ENCODE measurements around the gene STN1.

The STN1 gene

GRCh38 chr10:103884681-103885139 lies 33.3 kb downstream of the STN1 start:
- peak overlapping the region in 4 of 11 experiments; percentile 4 to 39 (median 20); a peak in 4 of 22 replicates for H3K9ac ChIP-seq
- H3K4me3 ChIP-seq: no peak overlapping the region
- peaks cover 6 to 16% (median 12%) of the 10 kb centered on the region in 10 experiments for H3K4me1 ChIP-seq
- no peaks in the 10 kb centered on the region for H3K27me3 ChIP-seq
- no peak for TF ChIP-seq Cebpa-rat (IDR thresholded peaks at IDR 0.05)
- H4K20me1 ChIP-seq: no peaks in the 10 kb centered on the region; a peak in 1 of 22 replicates
- H3K27ac ChIP-seq: peak overlapping the region in 2 of 11 experiments; percentile 4 to 30; a peak in 1 of 22 replicates
- peak overlapping the region; percentile 28 to 67 (median 54); a peak in 21 of 22 replicates for H3K4me2 ChIP-seq
- no peaks in the 10 kb centered on the region for H3K9me3 ChIP-seq (replicated peaks in 1 of 11)
- H3K36me3 ChIP-seq: peaks cover 27 to 59% (median 42%) of the 10 kb centered on the region in 11 experiments; a peak in 20 of 22 replicates

- Histone ChIP-seq H3K9me3 (replicated peaks in 1 of 11) (no peaks in the 10 kb centered on the region), H4K20me1 (no peaks in the 10 kb centered on the region; a peak in 1 of 22 replicates), H3K4me1 (peaks cover 6 to 14% (median 12%) of the 10 kb centered on the region in 10 experiments), H3K36me3 (peaks cover 32 to 68% (median 56%) of the 10 kb centered on the region in 11 experiments; a peak in 20 of 22 replicates), H3K4me3 (no peak overlapping the region), H3K27ac (no peak overlapping the region), H3K27me3 (no peaks in the 10 kb centered on the region), H3K4me2 (no peak overlapping the region), H3K9ac (no peak overlapping the region)
- no peak for TF ChIP-seq Cebpa-rat (IDR thresholded peaks at IDR 0.05)
These were observed 35.5 kb downstream of the STN1 start for GRCh38 chr10:103882285-103883007.

- H3K4me3 ChIP-seq: no peak overlapping the region
- no peak overlapping the region for H3K4me2 ChIP-seq
- H3K9me3 ChIP-seq (replicated peaks in 1 of 11): no peaks in the 10 kb centered on the region
- H3K4me1 ChIP-seq: peaks cover 6 to 14% (median 12%) of the 10 kb centered on the region in 10 experiments
- no peaks in the 10 kb centered on the region for H3K27me3 ChIP-seq
- H3K36me3 ChIP-seq: peaks cover 24 to 60% (median 48%) of the 10 kb centered on the region in 11 experiments; a peak in 20 of 22 replicates
- H3K9ac ChIP-seq: no peak overlapping the region; a peak in 1 of 22 replicates
- no peaks in the 10 kb centered on the region; a peak in 1 of 22 replicates for H4K20me1 ChIP-seq
- H3K27ac ChIP-seq: no peak overlapping the region
- no peak for TF ChIP-seq Cebpa-rat (IDR thresholded peaks at IDR 0.05)
These were observed 36.3 kb downstream of the STN1 start for GRCh38 chr10:103881416-103882284.

- no peak for TF ChIP-seq Cebpa-rat (IDR thresholded peaks at IDR 0.05)
These were observed 38.2 kb downstream of the STN1 start for GRCh38 chr10:103879831-103880230.

GRCh38 chr10:103879409-103879808 lies 38.6 kb downstream of the STN1 start:
- Histone ChIP-seq H3K9ac (no peak overlapping the region), H3K27me3 (no peaks in the 10 kb centered on the region), H4K20me1 (no peaks in the 10 kb centered on the region; a peak in 1 of 22 replicates), H3K36me3 (peaks cover 24 to 58% (median 46%) of the 10 kb centered on the region in 11 experiments; a peak in 20 of 22 replicates), H3K9me3 (replicated peaks in 1 of 11) (no peaks in the 10 kb centered on the region), H3K4me2 (no peak overlapping the region), H3K4me3 (no peak overlapping the region), H3K27ac (no peak overlapping the region), H3K4me1 (peaks cover 0 to 1% (median under 1%) of the 10 kb centered on the region in 10 experiments; a peak in 8 of 20 replicates)
- no peak for TF ChIP-seq Cebpa-rat (IDR thresholded peaks at IDR 0.05)

More at GRCh38 chr10:103879831-103880230, 38.2 kb downstream of the STN1 start:
- no peak overlapping the region for H3K27ac ChIP-seq
- no peak overlapping the region for H3K4me2 ChIP-seq
- H3K9me3 ChIP-seq (replicated peaks in 1 of 11): no peaks in the 10 kb centered on the region
- H3K36me3 ChIP-seq: peaks cover 24 to 58% (median 46%) of the 10 kb centered on the region in 11 experiments; a peak in 20 of 22 replicates
- H3K9ac ChIP-seq: no peak overlapping the region
- H3K4me3 ChIP-seq: no peak overlapping the region
- no peaks in the 10 kb centered on the region for H3K27me3 ChIP-seq
- peaks cover 2 to 6% (median 5%) of the 10 kb centered on the region in 10 experiments for H3K4me1 ChIP-seq
- H4K20me1 ChIP-seq: no peaks in the 10 kb centered on the region; a peak in 1 of 22 replicates

- H3K9ac ChIP-seq: no peak overlapping the region
- H3K4me1 ChIP-seq: peaks cover 0 to 15% (median under 1%) of the 10 kb centered on the region in 10 experiments; a peak in 3 of 20 replicates
- no peaks in the 10 kb centered on the region for H3K9me3 ChIP-seq (replicated peaks in 1 of 11)
- H3K27ac ChIP-seq: no peak overlapping the region
- H3K4me3 ChIP-seq: no peak overlapping the region
- TF ChIP-seq Cebpa-rat (IDR thresholded peaks at IDR 0.05): no peak
- no peak overlapping the region for H3K4me2 ChIP-seq
- H3K27me3 ChIP-seq: no peaks in the 10 kb centered on the region
- peaks cover 21 to 54% (median 45%) of the 10 kb centered on the region in 11 experiments; a peak in 20 of 22 replicates for H3K36me3 ChIP-seq
- H4K20me1 ChIP-seq: no peaks in the 10 kb centered on the region
These were observed 40.1 kb downstream of the STN1 start for GRCh38 chr10:103877861-103878260.

GRCh38 chr10:103876155-103876554 lies 41.8 kb downstream of the STN1 start:
- no peaks in the 10 kb centered on the region for H4K20me1 ChIP-seq
- H3K27ac ChIP-seq: no peak overlapping the region
- TF ChIP-seq Cebpa-rat (IDR thresholded peaks at IDR 0.05): no peak
- H3K4me3 ChIP-seq: no peak overlapping the region
- no peak overlapping the region for H3K9ac ChIP-seq
- no peak overlapping the region for H3K4me2 ChIP-seq
- H3K27me3 ChIP-seq: no peaks in the 10 kb centered on the region
- H3K9me3 ChIP-seq (replicated peaks in 1 of 11): no peaks in the 10 kb centered on the region
- peaks cover 0 to 23% (median 9%) of the 10 kb centered on the region in 10 experiments; a peak in 11 of 20 replicates for H3K4me1 ChIP-seq
- peaks cover 8 to 37% (median 28%) of the 10 kb centered on the region in 11 experiments; a peak in 19 of 22 replicates for H3K36me3 ChIP-seq

- Histone ChIP-seq H3K27ac (no peak overlapping the region), H3K4me1 (peaks cover 0 to 23% (median 9%) of the 10 kb centered on the region in 10 experiments; a peak in 11 of 20 replicates), H3K9ac (no peak overlapping the region), H3K9me3 (replicated peaks in 1 of 11) (no peaks in the 10 kb centered on the region), H3K27me3 (no peaks in the 10 kb centered on the region), H3K36me3 (peaks cover 7 to 23% (median 16%) of the 10 kb centered on the region in 11 experiments; a peak in 17 of 22 replicates), H3K4me2 (no peak overlapping the region; a peak in 1 of 22 replicates), H4K20me1 (no peaks in the 10 kb centered on the region), H3K4me3 (no peak overlapping the region)
- no peak for TF ChIP-seq Cebpa-rat (IDR thresholded peaks at IDR 0.05)
These were observed 43.3 kb downstream of the STN1 start for GRCh38 chr10:103874730-103875129.

Measured in BLaER1 treated with 17β-estradiol and CSF1 and Interleukin-3, amounts not matched to agents 10 nM and 100 nM (cell line).